H1 (cell line): ENCODE results near the gene PLD6.

Source experiments
- BRCA1 ChIP-seq: IDR thresholded peaks from 2 replicates; pipeline ENCODE4 v1.6.1; 2012; ENCODE audit warnings: low read depth, low read length, improper control_type of control experiment
- CREB1 ChIP-seq: IDR thresholded peaks from 2 replicates; pipeline ENCODE4 v1.6.1; 2012; ENCODE audit warnings: inconsistent platforms
- FOSL1 ChIP-seq: IDR thresholded peaks from 2 replicates; pipeline ENCODE4 v1.6.1; 2011; ENCODE audit warnings: mild to moderate bottlenecking, low read depth, low read length, moderate library complexity; ENCODE audit not compliant: insufficient read depth
- POLR2AphosphoS5 ChIP-seq: IDR thresholded peaks from 2 replicates; pipeline ENCODE4 v1.6.1; 2011; ENCODE audit warnings: low read depth, low read length
- TF ChIP-seq, protein P1 (sequence below), 3 experiments: IDR thresholded peaks; 1 replicate in 2 of 3; 2 replicates in 1 of 3; pipeline versions ENCODE4 v1.5.1 to v1.6.1; 2011; ENCODE audit warnings: low read length in 3 of 3, mild to moderate bottlenecking in 3 of 3, inconsistent platforms in 2 of 3, low read depth in 1 of 3, moderate library complexity in 1 of 3; ENCODE audit not compliant: insufficient read depth in 1 of 3; ENCODE audit errors: control extremely low read depth in 1 of 3
- TF ChIP-seq, protein P2 (sequence below): IDR thresholded peaks from 2 replicates; pipeline ENCODE4 v1.6.1; 2011; ENCODE audit warnings: low read depth, mild to moderate bottlenecking, low read length; ENCODE audit not compliant: insufficient read depth

GRCh38 chr17:17217995-17218394, 11.9 kb upstream of the PLD6 start:
- TF ChIP-seq, protein P1, sequence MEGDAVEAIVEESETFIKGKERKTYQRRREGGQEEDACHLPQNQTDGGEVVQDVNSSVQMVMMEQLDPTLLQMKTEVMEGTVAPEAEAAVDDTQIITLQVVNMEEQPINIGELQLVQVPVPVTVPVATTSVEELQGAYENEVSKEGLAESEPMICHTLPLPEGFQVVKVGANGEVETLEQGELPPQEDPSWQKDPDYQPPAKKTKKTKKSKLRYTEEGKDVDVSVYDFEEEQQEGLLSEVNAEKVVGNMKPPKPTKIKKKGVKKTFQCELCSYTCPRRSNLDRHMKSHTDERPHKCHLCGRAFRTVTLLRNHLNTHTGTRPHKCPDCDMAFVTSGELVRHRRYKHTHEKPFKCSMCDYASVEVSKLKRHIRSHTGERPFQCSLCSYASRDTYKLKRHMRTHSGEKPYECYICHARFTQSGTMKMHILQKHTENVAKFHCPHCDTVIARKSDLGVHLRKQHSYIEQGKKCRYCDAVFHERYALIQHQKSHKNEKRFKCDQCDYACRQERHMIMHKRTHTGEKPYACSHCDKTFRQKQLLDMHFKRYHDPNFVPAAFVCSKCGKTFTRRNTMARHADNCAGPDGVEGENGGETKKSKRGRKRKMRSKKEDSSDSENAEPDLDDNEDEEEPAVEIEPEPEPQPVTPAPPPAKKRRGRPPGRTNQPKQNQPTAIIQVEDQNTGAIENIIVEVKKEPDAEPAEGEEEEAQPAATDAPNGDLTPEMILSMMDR (IDR thresholded peaks at IDR 0.05; ENCODE audit: control extremely low read depth in 1 of 3, insufficient read depth in 1 of 3, low read depth in 1 of 3, low read length in 3 of 3): no peak
- TF ChIP-seq POLR2AphosphoS5: no peak
- no peak for TF ChIP-seq FOSL1
- TF ChIP-seq, protein P2, sequence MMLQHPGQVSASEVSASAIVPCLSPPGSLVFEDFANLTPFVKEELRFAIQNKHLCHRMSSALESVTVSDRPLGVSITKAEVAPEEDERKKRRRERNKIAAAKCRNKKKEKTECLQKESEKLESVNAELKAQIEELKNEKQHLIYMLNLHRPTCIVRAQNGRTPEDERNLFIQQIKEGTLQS: no peak
- no peak for TF ChIP-seq CREB1
- TF ChIP-seq BRCA1: no peak
